Activated CD8-positive, alpha-beta memory T cell treated with anti-CD3 and anti-CD28 coated beads, Interleukin-2, amount 50 U/mL, for 1 hour (primary cell): Measurements from ENCODE around the gene SLC22A5.
"Not testable (repeated sequence)": the region's sequence is repeated elsewhere in the genome, so short reads cannot be mapped to it uniquely, and the experiment has no call there.

ENCODE experiments used
- DNase-seq: peaks from one replicate; pipeline ENCODE4 v3.0.0-alpha.2; 2020; ENCODE audit errors: extremely low read depth

Gene SLC22A5

DNA sequence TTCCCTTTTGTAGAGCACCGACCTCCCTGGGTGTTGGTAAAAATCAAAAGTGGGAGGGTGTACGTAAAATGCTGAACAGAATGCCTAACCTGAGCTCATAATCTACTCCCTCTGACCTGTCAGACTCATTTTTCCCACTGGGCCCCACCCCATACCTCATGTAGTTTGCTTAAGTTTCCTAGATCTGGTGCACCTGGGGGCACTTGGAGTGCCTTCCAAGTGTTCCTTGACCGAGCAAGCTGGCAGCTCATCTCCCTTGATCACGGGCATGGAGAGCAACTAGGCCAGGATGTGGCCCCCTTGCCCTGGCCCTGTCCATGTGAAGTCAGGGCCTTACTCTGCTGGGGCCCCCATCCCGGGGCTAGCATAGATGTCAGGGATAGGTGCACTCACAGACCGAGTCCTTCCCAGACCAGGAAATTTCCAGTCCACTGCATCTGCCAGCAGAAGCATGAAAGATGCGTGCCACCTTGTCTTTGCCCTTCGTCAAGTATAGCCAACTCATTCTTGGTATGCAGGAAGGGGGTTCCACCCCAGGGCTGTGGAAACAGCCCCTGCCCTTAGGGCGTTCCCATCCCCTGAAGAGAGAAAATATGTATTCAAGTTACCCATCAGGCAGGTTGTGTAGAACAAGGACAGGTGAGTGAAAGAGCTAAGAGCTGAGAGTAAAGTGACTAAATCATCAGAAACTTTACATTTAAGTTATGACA, 41.9 kb downstream of the SLC22A5 start:
- DNase-seq = no peak

GRCh38 chr5:132413567-132413966, 44.1 kb downstream of the SLC22A5 start:
- DNase-seq = no peak

DNA sequence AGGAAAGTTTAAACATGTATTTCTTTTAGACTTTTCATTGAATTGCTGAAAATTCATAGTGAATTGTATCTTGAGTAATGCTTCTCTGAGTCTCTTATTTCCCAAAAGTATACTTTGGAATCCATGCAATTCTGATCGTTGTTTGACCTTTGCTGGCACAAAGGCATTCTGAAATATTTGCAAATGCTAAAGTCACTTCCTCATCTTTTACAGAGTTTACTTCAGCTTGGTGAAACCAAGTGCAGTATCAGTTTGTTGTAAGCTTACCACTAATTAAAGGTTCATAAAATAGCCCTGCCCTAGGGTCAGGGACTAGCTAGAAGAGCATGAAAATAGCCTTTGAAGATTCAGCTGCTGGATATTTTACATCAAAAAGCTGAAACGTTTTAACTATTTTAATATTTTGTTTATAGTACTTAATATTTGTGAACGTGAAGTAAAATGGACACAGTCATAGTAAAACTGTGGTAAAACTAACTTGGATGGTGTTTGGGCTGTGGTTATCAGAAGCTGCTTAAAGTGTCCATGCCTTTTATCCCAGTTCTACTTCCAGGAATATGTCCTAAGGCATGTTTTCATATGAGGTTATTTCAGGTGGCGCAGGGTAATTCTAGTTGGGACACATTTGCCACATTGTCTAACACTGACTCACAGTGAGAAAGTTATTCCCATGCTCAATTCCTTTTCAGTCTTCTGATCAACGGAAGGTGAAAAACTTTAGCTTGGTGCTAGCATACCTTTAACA, 45.3 kb downstream of the SLC22A5 start:
- no peak for DNase-seq

DNA sequence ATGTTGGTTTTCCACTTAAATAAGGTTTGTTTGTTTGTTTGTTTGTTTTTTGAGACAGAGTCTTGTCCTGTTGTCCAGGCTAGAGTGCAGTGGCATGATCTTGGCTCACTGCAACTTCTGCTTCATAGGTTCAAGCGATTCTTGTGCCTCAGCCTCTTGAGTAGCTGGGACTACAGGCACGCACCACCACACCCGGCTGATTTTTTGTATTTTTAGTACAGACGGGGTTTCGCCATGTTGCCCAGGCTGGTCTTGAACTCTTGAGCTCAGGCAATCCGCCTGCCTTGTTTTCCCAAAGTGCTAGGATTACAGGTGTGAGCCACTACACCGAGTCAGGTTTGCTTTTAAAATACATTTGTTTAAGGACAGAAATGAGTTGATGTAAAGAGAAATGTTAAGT, 46.0 kb downstream of the SLC22A5 start:
- not testable (repeated sequence) for DNase-seq

- no peak for DNase-seq
Observed at GRCh38 chr5:132416306-132417009, 46.9 kb downstream of the SLC22A5 start.

GRCh38 chr5:132417010-132417439, 47.5 kb downstream of the SLC22A5 start:
- DNase-seq = no peak

DNA sequence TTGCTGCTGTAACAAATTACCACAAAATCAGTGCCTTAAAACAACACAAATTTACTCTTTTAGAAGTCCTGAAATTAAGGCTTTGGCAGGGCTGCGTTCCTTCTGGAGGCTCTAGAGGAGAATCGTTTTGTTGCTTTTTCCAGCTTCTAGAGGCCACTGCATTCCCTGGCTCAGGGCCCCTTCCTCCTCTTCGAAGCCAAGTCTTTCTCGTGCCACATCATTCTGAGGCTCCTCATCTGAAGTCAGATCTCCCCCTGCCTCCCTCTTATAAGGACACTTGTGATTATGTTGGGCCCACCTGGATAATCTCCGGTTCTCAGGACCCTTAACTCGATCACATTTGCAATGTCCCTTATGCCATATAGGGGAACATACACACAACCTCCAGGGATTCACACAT, 48.0 kb downstream of the SLC22A5 start:
- no peak for DNase-seq

- no peak for DNase-seq
Observed at GRCh38 chr5:132417889-132418485, 48.5 kb downstream of the SLC22A5 start.

- no peak for DNase-seq
Observed at GRCh38 chr5:132418881-132419280, 49.4 kb downstream of the SLC22A5 start.

DNA sequence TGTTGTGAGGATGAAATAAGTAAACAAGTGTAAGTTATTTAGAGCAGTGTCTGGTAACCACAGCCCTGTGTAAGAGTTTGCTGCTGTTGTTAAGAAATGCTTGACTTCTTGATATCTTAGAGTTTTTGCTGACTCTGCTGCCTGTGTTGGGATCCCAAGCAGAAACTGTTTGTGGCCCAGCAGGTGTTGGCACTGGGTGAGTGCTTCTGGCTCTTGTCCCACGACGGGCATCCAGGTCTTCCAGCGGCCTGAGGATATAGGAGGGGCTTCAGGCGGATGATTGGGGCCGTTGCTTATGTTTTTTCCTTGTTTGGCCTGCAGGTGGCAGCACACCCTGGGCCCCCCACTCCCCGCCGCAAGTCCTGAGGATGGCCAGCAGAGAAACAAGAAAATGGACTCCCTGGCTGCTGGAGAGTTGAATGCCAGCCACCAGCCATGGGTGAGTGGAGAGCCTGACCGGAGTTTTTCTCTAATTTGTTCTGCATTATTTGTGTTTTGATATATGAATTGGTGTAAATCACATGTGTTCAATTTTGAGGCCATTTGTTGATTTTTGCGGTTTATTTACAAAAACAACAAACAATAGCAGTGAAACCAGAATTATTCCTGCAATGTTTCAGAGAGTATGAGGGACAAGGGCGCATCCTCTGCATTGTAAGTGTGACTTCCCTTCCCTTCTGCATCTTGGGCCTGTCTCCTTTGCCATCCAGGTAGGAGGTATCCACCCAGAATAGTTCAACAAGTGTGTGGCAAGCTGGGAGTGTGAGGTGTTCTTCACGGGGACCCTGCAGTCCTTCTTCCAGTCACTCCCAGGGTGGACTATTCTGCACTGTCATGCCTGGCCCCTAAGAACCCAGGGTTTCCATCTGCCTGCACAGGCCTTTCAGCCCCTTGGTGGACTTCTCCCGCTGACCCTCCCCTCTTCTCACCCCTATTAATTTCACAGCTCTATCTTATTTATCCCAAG, 50.3 kb downstream of the SLC22A5 start:
- no peak for DNase-seq

GRCh38 chr5:132420706-132421272, 51.3 kb downstream of the SLC22A5 start:
- DNase-seq = no peak

DNA sequence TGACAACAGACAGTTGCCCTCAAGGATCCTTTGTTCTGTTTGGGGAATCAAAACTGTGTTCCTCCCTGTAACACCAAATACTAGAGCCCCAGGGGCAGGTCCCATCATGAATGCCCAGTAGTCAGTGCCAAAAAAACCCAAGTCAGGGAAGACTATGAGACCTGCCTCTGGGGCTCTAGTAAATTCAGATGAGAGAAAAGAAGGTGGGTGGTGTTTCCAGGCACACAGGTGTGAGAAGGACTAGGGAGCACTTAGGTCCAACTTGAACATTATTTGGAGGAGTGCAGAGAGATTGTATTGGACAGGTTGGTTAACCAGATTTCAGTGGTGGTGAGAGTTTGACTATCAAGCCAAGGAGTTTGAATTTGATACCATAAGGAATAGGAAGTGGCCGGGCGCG, 52.0 kb downstream of the SLC22A5 start:
- DNase-seq = no peak

DNA sequence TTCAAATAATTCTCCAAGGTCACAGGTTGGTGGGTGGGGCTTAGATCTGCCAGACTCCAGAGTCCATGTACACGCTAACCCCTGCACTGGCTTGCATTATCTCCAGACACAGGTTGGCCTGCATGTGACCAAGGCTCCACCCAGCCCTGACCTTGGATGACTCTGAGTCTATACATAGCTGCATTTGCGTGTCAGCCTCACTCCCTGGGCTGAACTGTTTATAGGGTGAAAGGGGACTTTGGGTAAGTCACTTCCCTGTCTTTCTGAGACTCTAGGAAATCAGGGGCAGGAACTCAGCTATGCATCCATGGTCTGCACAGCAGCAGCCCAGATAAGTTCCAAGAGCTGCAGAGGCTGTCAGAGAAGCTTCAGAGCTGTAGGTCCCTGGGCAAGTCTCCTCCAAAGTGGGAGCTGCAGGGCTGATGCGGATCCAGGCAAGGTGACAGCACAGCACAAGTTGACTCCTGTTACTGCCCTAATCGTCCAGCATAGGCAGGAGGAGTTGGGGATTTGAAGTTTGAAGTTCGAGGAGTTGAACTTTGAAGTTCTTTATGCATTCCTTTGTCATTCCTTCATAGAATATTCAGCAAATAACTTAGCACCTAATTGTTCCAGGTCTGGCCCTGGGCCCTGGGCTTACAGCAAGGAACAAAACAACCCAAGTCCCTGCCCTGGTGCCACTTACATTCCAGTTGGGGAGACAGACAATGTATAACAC, 53.4 kb downstream of the SLC22A5 start:
- no peak for DNase-seq

- no peak for DNase-seq
Observed at GRCh38 chr5:132423438-132423898, 54.0 kb downstream of the SLC22A5 start.

DNA sequence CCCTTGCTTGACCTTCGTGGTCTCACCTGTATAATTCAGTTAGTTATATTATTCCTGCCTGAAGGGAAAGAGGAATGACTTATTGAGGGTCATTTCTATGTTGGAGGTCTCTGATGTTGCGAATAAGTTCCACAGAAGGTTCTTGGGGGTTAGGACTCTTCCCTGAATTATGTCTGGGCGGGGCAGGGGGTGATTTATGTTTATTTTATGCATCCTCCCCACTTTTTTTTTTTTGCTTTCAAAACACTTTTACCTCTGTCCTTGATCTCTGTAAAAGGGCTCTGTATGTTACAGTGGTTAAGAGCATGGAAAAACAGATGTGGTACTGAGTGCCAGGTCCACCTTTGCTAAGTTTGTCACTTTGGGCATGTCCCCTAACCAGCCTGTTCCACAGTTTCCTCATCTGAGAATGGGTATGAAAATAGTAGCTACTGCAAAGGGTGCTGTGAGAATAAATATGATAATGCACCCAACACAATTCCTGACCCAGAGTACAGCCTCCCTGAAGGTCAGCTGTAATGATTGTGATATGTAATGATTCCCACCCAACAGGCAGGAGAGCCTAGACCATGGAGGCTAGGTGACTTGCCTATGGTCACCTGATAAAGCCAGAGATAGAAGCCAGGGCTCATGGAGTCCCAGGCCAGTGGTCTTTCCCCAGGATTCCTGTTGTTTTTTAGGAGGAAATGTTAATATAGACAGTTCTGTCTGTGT, 54.8 kb downstream of the SLC22A5 start:
- DNase-seq = no peak

DNA sequence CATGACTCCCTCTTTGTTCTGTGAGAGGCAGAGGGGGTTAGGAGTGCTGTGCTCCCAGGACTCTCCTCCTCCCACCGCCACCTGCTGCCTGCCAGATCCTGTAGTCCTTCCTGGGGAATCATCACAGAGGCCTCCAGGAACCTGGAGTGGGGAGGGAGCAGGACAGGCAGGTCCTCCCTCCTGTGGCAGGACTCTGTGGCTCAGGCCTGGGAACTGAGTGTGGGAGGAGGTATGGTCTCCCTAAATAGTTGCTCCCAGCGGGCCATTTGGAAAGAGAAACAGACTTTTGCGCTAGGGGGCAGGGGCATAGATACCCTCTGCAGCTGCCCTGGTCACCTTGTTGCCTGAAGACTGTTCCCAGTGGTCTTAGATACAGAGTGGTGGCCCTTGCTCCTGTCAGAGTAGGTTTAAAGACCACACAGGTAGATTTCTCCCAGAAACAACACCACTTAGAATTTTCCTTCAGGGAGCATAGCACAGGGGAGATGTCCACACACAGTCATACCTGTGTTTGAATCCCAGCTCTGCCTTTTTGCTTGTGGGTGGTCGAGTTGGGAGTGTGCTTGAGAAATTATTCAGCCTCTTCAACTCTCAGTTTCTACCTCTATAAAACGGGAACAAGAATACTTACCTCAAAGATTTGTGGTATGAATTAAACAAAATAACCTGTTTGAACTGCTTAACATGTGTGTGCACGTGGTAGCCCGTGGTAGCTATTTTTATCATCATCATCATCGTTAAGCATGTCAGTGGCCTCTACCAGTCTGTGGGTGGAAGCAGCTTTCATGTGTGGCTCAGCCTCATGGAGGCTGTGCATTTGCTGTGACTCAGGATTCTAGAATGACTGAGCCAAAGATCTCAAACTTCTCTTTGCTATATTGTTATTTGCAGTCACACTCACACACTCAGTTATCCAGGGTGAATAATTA, 55.8 kb downstream of the SLC22A5 start:
- DNase-seq = peak; percentile 52

DNA sequence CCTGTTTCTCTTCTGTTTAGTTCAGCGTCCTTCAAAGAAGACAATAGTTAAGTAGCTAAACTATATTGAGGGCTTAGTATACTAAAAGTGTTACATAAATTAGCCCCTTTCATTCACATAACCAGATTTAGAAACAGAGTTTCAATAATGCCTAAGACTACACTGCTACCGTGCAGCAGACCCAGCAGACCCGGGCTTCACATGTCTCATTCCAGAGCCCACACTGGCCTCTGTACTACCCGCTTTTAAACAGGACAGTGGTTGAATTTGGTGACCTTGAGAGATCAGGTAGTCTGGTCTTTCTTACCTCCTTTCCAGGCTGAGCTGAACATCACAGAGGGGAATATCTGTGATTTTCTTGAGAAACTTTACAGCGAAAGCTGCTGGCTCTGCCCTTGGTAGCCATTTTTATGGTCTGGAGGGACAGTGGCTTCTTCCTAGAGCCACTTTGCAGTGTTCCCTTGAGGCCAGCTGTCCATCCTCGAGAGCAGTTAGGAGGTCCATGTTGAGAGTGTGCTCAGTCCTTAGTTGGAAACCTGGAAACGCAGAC, 56.5 kb downstream of the SLC22A5 start:
- DNase-seq = no peak
